Lower leg skin (tissue), 3 donors: ENCODE data around the gene COL4A2.

Experiments used
- CTCF ChIP-seq, 3 donors: fragments of 450-650 bp; IDR thresholded peaks; one replicate each; pipeline ENCODE4 v1.5.1; 2016; ENCODE audit warnings: antibody characterized with exemption in 3 of 3, mild to moderate bottlenecking in 3 of 3, moderate library complexity in 2 of 3
- POLR2A ChIP-seq, 2 donors: fragments of 450-650 bp; IDR thresholded peaks; one replicate each; pipeline ENCODE4 v1.6.1; 2016 to 2017; ENCODE audit warnings: antibody characterized with exemption in 2 of 2, mild to moderate bottlenecking in 1 of 2, moderate library complexity in 1 of 2

GRCh38 chr13:110323172-110323891, 16.2 kb downstream of the COL4A2 start:
- TF ChIP-seq POLR2A (IDR thresholded peaks at IDR 0.05) (no peak), CTCF (IDR thresholded peaks at IDR 0.05) (no peak)
